CD4-positive, alpha-beta T cell treated with Interleukin-10 for 1 hour (primary cell): Measurements from ENCODE around the gene ATOSB.

Experiments used
- DNase-seq: peaks from one replicate; pipeline ENCODE4 v3.0.0-alpha.2; 2020

The ATOSB gene

DNA sequence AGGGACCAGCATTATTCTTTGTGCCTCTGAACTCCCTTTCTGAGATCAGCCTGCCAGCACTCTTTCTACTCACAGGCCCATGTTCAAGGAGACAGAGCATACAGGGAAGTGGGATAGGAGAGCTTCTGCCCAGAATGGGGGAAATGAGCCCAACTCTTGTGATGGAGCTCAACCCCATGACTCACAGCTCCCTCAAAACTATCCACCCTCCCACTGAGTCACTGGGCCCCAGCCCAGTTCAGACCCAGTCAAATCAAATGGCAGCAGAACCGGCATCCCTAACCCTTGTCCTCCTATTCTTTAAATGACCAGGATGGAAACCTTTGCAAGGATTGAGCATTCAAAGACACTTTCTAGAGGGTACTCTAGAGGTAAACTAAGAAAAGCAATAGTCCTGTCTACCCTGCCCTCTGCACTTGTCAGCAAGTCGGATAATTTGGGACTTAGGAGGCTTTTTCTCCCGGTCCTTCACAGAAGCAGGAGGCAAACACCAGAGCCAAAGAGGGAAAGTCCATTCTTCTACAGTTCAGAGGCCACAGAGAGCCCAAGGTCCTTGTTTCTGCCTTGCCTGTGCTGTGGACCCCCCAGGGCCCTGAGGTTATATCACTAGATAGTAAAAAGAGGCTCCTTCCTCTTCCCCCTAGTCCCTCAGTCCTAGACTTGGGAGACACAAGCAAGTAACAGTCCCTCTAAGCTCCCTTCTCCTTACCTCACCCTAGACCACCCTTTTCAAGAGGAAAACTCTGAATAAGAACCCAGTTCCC is 3.2 kb downstream of the ATOSB start:
- DNase-seq: no peak

DNA sequence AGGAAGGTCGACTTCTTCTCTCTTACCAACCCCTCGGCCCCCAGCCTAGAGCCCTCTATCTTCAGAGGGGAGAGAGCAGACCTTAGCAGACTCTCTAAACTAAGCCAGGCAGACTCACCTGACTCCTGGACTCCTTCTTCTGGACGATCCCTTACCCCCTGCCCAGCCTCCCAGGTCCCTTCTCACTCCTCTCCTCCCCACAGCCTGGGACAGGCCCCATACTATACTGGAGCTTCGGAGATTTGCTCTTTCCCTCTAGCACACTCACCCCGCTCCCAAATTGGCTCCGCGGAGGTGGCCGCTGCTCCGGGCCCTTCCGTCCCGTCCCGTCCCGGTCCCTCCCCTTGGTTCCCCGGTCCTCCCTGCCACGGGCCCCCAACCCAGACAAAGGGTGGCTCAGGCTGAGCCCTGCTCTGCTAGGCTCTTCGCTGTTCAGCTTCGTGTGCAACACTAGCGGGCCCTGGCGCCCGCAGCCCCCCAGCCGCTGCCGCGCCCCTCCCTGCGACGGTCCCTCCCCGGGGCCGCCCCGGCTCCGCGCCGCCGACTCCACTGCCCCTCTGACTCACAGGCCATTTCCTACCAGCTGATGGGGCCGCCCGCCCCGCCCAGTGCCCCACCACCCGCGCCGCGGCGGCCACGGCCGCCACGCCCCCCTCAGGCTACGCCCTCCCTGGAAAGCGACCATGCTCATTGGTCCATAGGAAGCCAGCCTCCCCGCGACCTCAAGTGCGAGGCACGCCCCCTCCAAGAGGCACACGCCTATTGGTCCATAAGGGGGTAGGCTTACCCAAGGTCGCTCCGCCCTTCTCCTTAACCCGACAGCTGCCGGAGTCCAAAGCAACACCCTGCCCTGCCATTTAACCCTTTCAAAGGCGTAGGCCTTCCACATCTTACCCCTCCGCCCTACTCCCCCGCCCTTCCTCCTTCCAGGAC is 4.4 kb downstream of the ATOSB start:
- peak; percentile 98 for DNase-seq

DNA sequence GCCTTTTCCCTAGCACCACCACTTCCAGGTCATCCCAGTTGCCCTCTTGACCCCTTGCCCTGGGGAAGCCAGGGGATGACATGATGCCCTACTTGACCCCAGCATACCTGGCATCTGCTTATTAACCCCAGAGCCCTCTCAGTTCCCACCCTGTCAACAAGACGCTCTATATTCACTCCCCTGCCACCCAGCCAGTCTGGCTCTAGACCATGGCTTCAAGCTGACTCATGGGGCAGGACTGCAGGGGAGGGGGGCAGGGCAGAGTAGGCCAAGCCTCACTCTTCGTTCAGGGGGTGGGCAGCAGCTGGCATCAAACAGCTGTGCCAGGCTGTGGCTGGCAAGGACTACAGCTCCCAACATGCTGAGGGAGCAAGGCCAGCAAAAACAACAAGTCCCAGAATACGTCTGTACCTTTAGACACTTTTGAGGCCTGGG is 5.3 kb downstream of the ATOSB start:
- no peak for DNase-seq

- DNase-seq: no peak
Observed at GRCh38 chr9:35108946-35109575, 6.6 kb downstream of the ATOSB start.

- DNase-seq: no peak
Observed at GRCh38 chr9:35108461-35108860, 7.2 kb downstream of the ATOSB start.

DNA sequence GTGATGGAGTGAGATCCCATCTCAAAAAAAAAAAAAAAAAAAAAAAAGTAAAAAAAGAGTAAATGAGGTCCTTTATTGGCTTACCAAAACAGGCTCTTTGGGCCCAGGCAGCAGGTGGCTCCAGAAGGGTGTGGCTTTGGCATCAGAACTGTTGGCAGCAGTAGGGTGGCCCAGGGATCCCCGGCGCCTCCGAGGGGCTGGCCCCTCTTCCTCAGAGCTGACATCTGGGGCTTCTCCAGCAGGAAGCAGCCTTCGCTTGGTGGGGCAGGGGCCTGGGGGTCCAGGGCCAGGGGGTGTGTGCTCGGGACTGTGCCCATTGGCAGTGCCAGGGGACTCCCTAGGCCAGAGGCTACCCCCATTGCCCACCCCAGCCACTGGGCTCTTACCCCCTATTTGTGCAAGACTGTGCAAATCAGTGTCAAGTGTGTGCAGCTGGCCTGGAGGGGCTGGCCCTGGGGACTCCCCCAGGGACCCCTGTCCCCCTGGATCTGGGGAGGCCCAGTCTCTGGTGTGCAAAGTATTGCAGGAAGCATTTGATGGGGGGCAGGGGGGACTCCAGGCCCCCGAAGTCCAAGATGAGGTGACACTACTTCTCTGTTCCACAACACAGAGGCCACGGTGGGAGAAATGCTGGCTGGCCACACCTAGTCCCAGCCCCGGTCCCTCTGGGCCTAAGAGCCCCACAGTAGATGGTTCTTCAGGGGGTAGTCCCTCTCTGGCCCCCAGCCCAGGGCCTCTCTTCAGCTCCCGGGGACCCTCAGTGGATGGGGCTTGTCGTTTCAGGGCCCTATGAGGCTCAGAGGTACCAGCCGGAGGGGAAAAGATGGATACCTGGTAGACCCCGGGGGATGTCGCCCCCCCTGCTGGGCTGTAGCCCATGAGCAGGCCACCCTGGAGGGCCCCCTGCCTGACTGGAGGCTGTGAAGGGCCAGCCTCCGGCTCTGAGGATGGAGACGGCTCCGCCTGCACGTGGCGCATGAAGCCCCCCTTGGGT is 8.1 kb downstream of the ATOSB start:
- no peak for DNase-seq

DNA sequence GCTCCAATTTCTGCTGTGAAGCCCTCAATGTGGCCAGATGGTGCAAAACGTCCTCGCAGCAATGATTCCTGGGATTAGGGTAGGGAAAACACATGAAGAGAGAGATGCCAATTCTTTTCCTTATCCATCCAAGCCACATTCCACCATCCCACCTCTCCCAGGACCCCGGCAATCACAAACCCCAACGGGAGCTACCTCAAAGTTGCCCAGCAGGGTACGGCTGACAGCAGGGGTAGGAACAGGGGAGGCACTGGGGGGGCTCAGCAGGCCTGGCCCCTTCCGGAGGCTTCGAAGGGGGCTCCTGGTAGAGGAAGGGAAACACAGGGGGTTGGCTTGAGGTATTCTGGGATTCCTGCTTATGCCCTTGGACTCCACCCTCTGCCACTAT is 9.3 kb downstream of the ATOSB start:
- no peak for DNase-seq

DNA sequence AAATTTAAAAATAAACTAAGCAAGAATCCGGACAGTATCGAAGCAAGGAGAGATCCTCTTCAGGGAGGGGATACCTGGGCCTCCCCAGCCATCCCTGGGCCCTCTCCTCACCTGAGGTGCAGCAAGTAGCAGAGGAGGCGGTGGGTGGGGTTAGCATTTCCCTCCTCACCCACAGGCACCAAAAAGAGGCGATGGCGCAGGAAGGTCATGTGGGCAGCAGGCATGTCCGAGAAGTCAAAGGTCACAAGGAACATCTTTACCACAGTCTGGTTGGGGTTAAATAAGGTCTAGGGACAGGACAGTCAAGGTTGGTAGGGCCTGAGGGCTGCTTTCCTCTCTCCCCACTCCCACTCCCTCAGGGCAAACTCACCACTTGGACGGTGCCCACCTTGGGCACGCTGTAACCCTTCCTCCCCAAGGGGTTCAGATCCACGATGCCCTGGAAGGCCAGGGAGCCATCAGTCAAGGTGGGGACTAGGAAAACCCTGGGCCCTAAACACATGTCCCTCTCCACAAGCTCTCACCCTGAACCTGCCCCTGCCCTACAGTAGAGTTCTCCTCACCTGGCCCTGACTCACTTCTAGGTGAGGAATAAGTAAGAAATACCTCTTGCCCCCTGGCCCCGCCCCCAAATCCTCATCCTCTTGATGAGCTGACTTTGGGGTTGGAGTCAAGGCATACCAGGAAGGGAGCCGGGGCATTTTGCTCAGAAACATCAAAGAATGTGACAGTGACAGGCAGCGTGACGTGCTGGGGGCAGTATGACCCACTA is 9.9 kb downstream of the ATOSB start:
- DNase-seq: no peak

DNA sequence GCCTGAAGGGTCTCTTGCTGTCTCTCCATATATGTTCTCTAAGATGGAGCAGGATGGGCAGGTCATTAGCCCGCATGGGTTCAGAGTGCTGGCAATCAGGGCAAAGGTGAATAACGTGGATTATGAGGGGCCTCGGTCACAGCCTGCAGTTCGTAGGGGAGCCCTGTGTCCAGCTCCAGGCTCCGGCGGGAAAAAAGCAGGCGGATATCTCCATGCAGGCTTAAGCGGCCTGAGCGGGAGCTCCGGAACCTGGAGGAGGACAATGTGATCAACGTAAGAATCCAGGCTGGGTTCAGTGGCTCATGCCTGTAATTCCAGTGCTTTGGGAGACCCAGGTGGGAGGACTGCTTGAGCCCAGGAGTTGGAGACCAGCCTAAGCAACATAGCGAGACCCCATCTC is 10.5 kb downstream of the ATOSB start:
- DNase-seq: no peak

DNA sequence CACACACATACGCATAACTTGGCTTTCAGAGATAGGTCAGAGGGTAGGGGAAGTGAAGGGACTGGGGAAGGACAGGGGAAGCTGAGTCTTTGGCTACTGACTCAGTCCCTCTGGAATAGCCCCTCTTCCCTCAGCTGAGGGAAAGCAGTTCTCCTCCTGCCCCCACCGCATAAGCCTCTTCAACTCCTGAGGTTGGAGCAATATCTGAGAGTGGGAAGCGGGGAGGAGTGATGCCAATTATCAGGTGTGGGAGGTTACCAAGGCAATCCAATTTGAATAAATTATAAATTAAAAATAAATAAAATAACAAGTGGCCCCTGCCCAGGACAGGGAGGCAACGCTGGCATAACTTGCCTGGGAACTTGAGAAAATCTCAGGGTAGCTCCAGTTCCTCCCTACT is 11.1 kb downstream of the ATOSB start:
- DNase-seq: no peak

GRCh38 chr9:35103660-35104191 is 11.9 kb downstream of the ATOSB start:
- DNase-seq: no peak

DNA sequence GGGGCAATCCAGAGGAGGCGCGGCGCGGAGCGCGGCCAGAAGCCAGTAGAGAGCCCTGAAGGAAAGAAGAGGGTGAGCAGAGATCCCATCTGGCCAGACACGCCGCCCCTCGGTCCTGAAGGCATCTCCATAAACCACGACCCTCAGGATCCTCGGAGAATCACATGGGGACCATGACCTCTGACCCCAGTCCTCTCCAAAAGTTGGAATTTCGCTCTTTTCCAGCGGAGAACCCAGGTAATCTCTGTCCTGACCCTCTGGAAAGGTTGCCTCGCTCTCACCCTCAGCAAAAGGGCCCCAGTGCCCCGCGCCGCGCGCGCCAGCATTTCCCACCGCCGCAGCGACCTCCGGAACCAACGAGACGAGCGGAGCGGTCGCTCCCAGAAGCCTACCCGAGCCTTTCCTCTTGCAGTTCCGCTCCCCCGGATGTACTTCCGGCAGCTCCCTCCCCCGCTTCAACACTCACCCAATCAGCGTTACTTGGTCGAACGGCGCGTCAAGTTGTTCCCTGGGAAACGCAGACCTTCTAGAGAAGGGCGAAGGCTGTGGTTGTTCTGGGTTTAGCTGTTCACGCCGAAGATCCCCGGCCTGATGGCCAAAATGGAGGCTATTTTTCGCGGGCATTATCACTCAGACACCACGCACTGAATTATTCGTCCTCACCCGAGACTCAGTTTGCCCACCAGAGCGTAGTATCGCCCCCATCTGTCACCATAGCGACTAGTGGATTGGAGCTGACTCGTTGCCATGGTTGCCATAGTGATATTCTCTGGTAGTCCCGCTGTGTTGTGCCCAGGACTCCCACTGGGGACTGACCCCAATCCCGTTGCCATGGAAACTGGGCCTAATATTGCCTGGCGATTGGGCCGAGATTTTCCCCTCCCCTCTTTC is 12.6 kb downstream of the ATOSB start, which contains the start of gene STOML2:
Gene STOML2, minus strand, starts transcription at position 363 of the 891 bp plus-strand sequence. Its CDS starts 37 bp downstream, at position 326.
- DNase-seq: peak; percentile 95

DNA sequence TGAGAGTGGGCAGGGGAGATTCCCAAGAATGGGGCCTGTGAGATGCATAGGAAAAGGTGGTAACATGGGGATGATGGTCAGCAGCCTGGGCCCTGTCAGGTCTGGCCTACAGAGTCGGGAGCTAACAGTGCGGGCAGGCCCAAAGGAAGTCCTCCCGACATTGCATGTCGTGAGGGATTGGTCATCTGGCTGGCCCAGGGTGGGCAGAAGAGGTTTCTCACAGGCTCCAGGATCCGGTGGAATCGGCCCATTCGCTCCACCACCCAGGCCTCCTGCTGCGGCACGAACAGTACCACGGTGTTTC is 13.2 kb downstream of the ATOSB start:
- peak; percentile 11 for DNase-seq

GRCh38 chr9:35097573-35097972 is 18.1 kb downstream of the ATOSB start:
- no peak for DNase-seq

- DNase-seq: peak; percentile 91
Observed at GRCh38 chr9:35096035-35096849, 19.4 kb downstream of the ATOSB start, which contains the start of gene PIGO. TSS of gene PIGO (minus strand) at chr9:35096591. CDS start at chr9:35095565, 1,026 bp downstream.

GRCh38 chr9:35091536-35091935 is 24.1 kb downstream of the ATOSB start:
- DNase-seq: no peak

DNA sequence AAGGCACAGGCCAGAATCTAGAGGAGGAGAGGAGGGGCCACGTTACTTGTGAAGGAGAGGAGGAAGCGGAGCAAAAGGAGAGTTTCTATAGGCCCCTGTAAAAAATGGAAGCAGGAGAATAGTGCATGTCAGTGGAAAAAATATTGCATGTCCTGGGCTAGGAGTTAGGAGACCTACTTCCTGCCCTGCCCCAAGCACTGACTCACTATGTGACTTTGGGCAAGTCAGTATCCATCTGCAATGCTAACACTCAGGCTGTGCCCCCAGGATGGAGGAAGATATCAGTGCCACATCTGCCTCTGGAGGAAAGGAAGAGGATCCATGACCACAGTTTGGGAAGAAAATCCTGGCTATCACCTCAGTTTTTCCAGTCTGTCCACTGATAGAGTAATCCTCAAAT is 26.2 kb downstream of the ATOSB start:
- no peak for DNase-seq

DNA sequence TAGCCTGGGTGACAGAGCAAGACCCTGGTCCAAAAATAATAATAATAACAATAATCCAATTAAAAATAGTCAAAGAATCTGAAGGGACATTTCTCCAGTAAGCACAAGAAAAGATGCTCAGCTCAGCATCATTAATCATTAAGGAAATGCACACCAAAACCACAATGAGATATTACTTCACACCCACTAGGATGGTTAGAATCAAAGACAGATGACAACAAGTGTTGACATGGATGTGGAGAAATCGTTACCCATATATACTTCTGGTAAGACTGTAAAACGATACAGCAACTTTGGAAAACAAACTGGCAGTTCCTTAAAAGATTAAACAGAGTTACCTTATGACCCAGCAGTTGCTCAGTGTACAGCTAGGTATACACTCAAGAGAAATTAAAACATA is 30.6 kb downstream of the ATOSB start:
- peak; percentile 15 for DNase-seq
